Measurements from ENCODE around the gene KLHL42. TPM values are rescaled to one million over a fixed set of nuclear protein-coding genes. Genes with fewer than 3 reads are reported as not detected.

The KLHL42 gene
- total RNA-seq, 1 donor from 2014 or later = 48.8 TPM

DNA sequence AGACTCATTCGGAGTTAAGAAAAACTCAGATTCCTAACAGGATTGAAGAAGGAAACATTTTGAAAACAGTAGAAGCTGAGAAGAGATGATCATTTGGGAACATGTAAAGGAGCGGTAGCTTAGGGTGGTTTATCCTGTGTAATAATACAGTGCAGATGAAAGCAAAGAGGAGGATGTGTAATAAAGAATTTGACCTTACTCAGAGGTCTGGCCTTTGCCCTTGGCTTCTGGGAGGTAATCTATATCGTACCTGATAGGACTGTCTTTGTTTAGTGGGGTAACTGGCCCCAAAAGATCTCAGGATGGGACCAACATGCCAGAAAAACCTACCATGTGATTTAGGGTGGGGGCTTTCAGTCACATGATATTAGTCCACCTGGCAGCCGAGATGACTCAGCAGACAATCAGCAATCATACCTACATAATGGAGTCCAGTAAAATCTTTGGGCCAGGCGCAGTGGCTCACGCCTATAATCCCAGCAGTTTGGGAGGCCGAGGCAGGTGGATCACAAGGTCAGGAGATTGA, 23.3 kb upstream of the KLHL42 start:
- DNase-seq (ENCODE audit: low spot score, unreplicated experiment) = no peak
- H3K27ac Mint-ChIP-seq = peak overlapping the region; percentile 9
- H3K4me3 Mint-ChIP-seq (ENCODE audit: low read depth) = no peak overlapping the region
- no peaks in the 10 kb centered on the region for H3K9me3 Mint-ChIP-seq (ENCODE audit: low read depth)
- H3K36me3 Mint-ChIP-seq (ENCODE audit: insufficient read depth) = peaks cover 21% of the 10 kb centered on the region
- H3K4me1 Mint-ChIP-seq (ENCODE audit: low read depth) = peaks cover 2% of the 10 kb centered on the region
- no peaks in the 10 kb centered on the region for H3K27me3 Mint-ChIP-seq
- TF ChIP-seq, protein P1, sequence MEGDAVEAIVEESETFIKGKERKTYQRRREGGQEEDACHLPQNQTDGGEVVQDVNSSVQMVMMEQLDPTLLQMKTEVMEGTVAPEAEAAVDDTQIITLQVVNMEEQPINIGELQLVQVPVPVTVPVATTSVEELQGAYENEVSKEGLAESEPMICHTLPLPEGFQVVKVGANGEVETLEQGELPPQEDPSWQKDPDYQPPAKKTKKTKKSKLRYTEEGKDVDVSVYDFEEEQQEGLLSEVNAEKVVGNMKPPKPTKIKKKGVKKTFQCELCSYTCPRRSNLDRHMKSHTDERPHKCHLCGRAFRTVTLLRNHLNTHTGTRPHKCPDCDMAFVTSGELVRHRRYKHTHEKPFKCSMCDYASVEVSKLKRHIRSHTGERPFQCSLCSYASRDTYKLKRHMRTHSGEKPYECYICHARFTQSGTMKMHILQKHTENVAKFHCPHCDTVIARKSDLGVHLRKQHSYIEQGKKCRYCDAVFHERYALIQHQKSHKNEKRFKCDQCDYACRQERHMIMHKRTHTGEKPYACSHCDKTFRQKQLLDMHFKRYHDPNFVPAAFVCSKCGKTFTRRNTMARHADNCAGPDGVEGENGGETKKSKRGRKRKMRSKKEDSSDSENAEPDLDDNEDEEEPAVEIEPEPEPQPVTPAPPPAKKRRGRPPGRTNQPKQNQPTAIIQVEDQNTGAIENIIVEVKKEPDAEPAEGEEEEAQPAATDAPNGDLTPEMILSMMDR (IDR thresholded peaks at IDR 0.05; ENCODE audit: unreplicated experiment) = no peak

DNA sequence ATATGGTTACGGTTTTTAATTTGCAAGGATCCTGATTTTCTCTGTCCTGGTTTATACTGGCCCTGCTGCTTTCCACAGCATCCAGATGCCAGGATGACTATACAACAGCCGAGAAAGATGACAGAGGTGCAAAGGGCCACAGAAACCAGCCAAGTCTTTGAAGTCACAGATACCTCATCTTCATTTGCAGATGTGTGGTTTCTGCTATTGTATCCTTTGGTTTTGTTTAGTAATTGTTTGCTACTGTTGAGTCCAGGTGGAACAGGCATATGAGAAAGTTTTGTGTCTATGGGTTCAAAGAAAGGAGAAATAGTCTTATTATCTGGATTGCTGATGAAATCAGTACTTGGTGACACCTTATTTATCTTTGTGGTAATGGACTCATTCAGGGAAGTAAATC, 17.3 kb upstream of the KLHL42 start:
- no peaks in the 10 kb centered on the region for H3K9me3 Mint-ChIP-seq (ENCODE audit: low read depth)
- no peak overlapping the region for H3K4me3 Mint-ChIP-seq (ENCODE audit: low read depth)
- H3K4me1 Mint-ChIP-seq (ENCODE audit: low read depth) = peaks cover 2% of the 10 kb centered on the region
- H3K27me3 Mint-ChIP-seq = no peaks in the 10 kb centered on the region
- TF ChIP-seq, protein P1 (IDR thresholded peaks at IDR 0.05; ENCODE audit: unreplicated experiment) = no peak
- H3K36me3 Mint-ChIP-seq (ENCODE audit: insufficient read depth) = peaks cover 1% of the 10 kb centered on the region
- no peak for DNase-seq (ENCODE audit: low spot score, unreplicated experiment)
- H3K27ac Mint-ChIP-seq = no peak overlapping the region

DNA sequence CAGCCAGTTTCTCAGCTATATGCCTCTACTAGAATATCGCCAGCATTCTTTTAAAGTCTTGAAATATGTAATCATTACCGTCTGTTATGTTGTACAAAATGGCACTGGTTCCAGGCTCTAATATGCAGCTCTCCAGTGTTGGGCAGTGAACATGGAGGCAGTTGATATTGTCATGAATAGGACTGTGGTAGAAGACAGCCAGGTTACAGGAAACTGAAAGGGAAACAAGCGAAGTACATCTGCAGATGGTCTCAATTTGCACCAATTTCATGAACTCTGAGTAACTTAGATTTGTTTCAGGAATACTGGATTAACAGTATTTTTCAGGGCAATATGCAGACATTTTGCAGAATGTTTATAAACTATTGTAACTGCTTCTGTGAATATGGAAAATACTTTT, 13.4 kb upstream of the KLHL42 start:
- no peak overlapping the region for H3K4me3 Mint-ChIP-seq (ENCODE audit: low read depth)
- H3K27me3 Mint-ChIP-seq = no peaks in the 10 kb centered on the region
- no peak for DNase-seq (ENCODE audit: low spot score, unreplicated experiment)
- no peak overlapping the region for H3K27ac Mint-ChIP-seq
- no peaks in the 10 kb centered on the region for H3K9me3 Mint-ChIP-seq (ENCODE audit: low read depth)
- no peaks in the 10 kb centered on the region for H3K36me3 Mint-ChIP-seq (ENCODE audit: insufficient read depth)
- H3K4me1 Mint-ChIP-seq (ENCODE audit: low read depth) = no peaks in the 10 kb centered on the region
- TF ChIP-seq, protein P1 (IDR thresholded peaks at IDR 0.05; ENCODE audit: unreplicated experiment) = no peak

DNA sequence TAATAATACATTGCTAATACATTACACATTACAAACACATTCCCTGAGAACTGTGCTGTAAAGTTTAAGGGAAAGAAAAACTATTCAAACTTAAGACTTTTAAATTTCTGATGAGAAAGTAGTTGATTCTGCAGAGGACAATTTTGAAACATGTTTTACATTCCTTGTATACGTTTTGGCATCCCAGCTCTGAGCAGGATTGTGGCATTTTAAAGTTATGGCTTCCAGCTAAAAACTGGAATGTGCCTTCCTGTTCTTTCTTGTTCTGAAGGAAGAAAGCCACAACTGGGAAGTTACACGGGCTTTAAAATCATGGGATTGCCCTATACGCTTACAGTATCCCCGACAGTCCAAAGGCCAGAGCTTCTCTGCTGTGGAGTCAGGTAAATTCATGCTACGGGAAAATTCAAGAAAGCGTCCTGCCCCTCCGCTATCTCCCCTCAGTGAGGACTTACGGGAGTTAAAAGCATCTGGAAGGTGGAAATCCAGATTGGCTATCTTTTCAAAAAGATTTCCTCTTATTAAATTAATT, 10.8 kb upstream of the KLHL42 start:
- H3K27ac Mint-ChIP-seq = no peak overlapping the region

DNA sequence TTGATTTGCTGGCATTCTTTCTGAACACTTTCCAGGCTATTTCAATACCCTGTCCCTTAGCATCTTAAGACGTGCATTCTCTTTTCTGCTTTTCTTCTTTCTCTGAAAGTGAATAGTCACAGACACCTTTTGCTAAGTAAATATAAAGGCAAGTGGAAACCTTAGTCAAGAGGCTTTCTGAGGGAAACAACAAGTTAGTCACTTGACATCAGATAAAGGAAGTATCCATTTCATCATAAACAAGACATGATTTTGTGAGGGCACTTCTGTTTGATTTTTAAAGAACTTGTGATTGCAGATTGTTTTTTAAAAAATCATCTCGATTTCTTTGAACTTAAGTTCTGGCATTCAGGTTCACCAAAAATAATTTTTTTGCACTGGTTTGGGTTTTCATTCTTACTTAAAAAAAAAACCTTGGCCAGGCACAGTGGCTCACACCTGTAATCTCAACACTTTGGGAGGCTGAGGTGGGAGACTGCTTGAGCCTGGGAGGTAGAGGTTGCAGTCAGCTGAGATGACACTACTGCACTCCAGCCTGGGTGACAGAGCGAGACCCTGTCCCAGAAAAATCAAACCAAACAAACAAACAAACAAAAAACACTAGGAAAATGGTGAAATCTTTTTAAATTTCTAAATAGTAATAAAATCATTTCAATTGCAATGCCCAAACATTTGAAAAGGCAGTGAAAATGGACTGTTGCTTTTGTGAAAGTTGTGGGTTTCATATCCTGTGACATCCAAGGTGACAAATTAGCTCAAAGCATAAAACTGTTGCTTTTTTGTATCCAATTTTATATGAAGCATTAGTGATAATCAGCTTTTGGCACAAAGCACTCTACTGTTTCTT, 8.3 kb upstream of the KLHL42 start:
- no peak for DNase-seq (ENCODE audit: low spot score, unreplicated experiment)
- H3K36me3 Mint-ChIP-seq (ENCODE audit: insufficient read depth) = no peaks in the 10 kb centered on the region
- H3K27me3 Mint-ChIP-seq = no peaks in the 10 kb centered on the region
- H3K9me3 Mint-ChIP-seq (ENCODE audit: low read depth) = no peaks in the 10 kb centered on the region
- no peak overlapping the region for H3K4me3 Mint-ChIP-seq (ENCODE audit: low read depth)
- no peak overlapping the region for H3K27ac Mint-ChIP-seq
- TF ChIP-seq, protein P1 (IDR thresholded peaks at IDR 0.05; ENCODE audit: unreplicated experiment) = no peak
- H3K4me1 Mint-ChIP-seq (ENCODE audit: low read depth) = no peaks in the 10 kb centered on the region

More for the DNA sequence above, 10.8 kb upstream of the KLHL42 start:
- no peaks in the 10 kb centered on the region for H3K27me3 Mint-ChIP-seq
- H3K36me3 Mint-ChIP-seq (ENCODE audit: insufficient read depth) = no peaks in the 10 kb centered on the region
- H3K4me1 Mint-ChIP-seq (ENCODE audit: low read depth) = no peaks in the 10 kb centered on the region
- H3K9me3 Mint-ChIP-seq (ENCODE audit: low read depth) = no peaks in the 10 kb centered on the region
- TF ChIP-seq, protein P1 (IDR thresholded peaks at IDR 0.05; ENCODE audit: unreplicated experiment) = no peak
- no peak for DNase-seq (ENCODE audit: low spot score, unreplicated experiment)
- no peak overlapping the region for H3K4me3 Mint-ChIP-seq (ENCODE audit: low read depth)
